Keratinocyte (primary cell): Measurements from ENCODE around the gene CACNA1S.

ENCODE experiments used
- EZH2 ChIP-seq: IDR thresholded peaks from one replicate; pipeline ENCODE4 v1.6.1; 2012; ENCODE audit warnings: inconsistent platforms, mild to moderate bottlenecking, low read length, moderate library complexity
- TF ChIP-seq, protein P1 (sequence below), 3 experiments: IDR thresholded peaks in 1 of 3; conservative IDR thresholded peaks in 1 of 3; optimal IDR thresholded peaks in 1 of 3; 2 replicates in 2 of 3; 3 replicates in 1 of 3; pipeline versions ENCODE3 to v1.5.1; 2011; ENCODE audit warnings: low read length in 3 of 3, mild to moderate bottlenecking in 3 of 3, moderate library complexity in 2 of 3, control low read depth in 1 of 3, inconsistent platforms in 1 of 3; ENCODE audit not compliant: insufficient read depth in 2 of 3; ENCODE audit errors: extremely low read depth in 1 of 3

GRCh38 chr1:201062511-201063091 is 49.6 kb downstream of the CACNA1S start:
- TF ChIP-seq, protein P1, sequence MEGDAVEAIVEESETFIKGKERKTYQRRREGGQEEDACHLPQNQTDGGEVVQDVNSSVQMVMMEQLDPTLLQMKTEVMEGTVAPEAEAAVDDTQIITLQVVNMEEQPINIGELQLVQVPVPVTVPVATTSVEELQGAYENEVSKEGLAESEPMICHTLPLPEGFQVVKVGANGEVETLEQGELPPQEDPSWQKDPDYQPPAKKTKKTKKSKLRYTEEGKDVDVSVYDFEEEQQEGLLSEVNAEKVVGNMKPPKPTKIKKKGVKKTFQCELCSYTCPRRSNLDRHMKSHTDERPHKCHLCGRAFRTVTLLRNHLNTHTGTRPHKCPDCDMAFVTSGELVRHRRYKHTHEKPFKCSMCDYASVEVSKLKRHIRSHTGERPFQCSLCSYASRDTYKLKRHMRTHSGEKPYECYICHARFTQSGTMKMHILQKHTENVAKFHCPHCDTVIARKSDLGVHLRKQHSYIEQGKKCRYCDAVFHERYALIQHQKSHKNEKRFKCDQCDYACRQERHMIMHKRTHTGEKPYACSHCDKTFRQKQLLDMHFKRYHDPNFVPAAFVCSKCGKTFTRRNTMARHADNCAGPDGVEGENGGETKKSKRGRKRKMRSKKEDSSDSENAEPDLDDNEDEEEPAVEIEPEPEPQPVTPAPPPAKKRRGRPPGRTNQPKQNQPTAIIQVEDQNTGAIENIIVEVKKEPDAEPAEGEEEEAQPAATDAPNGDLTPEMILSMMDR (optimal IDR thresholded peaks at IDR 0.05 in 1 of 3, IDR thresholded peaks at IDR 0.05 in 1 of 3, conservative IDR thresholded peaks at IDR 0.05 in 1 of 3; ENCODE audit: extremely low read depth in 1 of 3, insufficient read depth in 2 of 3, low read length in 3 of 3) = no peak
- TF ChIP-seq EZH2 = no peak
